Measurements from ENCODE around the gene FBLN5. TPM values are rescaled to one million over a fixed set of nuclear protein-coding genes. Genes with fewer than 3 reads are reported as not detected.

The FBLN5 gene
- total and polyA plus RNA-seq, 8 donors, result 20.1 to 151 (median 48.6) TPM

DNA sequence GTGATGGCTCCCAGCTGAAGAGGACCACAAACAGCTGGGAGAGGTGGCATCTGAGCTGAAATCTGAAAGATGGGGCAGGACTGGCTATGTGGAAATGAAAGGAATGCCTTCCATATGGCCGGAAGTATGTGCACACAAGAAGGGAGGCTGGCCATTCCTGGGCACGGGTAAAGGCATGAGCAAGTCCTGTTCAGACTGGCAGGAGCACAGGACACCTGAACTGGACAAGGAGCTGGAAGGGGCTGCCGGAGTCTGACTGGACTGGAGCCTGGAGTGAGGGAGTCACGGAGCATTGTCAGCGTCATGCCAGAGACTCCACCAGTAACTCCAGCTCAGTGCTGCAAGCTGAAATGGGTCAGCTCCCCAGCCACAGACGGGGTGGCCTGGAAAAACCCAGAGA, 68.3 kb downstream of the FBLN5 start:
- 74 to 91% (median 77%) methylated on average over 6 of the region's 6 CpGs for WGBS, 5 donors
- Histone ChIP-seq H3K27me3 (no peaks in the 10 kb centered on the region), H3K27ac (peak overlapping the region in 3 of 5 donors; percentile 68 to 77 (median 71)), H3K4me3 (no peak overlapping the region), H3K9me3 (no peaks in the 10 kb centered on the region), H3K36me3 (peaks cover 0 to 79% (median 28%) of the 10 kb centered on the region in 4 donors), H3K4me1 (peaks cover 11 to 62% (median 41%) of the 10 kb centered on the region in 4 donors)
- intact Hi-C loops (cut with DNase I; ENCODE audit: low total_unique reads), result no loop called here
- no peak for DNase-seq
- TF ChIP-seq, protein P1, sequence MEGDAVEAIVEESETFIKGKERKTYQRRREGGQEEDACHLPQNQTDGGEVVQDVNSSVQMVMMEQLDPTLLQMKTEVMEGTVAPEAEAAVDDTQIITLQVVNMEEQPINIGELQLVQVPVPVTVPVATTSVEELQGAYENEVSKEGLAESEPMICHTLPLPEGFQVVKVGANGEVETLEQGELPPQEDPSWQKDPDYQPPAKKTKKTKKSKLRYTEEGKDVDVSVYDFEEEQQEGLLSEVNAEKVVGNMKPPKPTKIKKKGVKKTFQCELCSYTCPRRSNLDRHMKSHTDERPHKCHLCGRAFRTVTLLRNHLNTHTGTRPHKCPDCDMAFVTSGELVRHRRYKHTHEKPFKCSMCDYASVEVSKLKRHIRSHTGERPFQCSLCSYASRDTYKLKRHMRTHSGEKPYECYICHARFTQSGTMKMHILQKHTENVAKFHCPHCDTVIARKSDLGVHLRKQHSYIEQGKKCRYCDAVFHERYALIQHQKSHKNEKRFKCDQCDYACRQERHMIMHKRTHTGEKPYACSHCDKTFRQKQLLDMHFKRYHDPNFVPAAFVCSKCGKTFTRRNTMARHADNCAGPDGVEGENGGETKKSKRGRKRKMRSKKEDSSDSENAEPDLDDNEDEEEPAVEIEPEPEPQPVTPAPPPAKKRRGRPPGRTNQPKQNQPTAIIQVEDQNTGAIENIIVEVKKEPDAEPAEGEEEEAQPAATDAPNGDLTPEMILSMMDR (IDR thresholded peaks at IDR 0.05), result no peak
- TF ChIP-seq EP300 (IDR thresholded peaks at IDR 0.05) (no peak), POLR2AphosphoS5 (IDR thresholded peaks at IDR 0.05) (no peak), POLR2A (IDR thresholded peaks at IDR 0.05) (no peak)

DNA sequence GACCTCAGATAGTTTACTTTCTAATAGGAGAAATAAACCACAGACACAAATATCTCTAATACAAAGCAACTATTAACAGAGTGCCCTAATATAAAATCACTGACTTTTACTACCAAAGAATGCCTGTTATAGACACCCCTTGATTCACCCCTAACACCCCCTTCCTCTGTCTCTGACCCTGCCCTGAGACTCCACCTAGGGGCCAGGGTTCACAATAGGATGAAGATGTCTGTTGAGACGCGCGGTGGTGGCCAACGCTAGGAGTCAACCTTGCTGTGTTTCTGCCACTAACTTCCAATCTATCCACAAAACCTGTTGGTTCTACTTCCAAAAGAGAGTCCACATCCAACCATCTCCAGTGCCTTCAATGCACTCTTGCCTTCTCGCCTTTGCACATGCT, 69.2 kb downstream of the FBLN5 start:
- H3K27ac ChIP-seq, result no peak overlapping the region
- WGBS, 5 donors, result 94 to 99% (median 99%) methylated on average over 5 of the region's 5 CpGs
- H3K36me3 ChIP-seq, result peaks cover 0 to 78% (median 32%) of the 10 kb centered on the region in 4 donors
- H3K27me3 ChIP-seq, result no peaks in the 10 kb centered on the region
- TF ChIP-seq EP300 (IDR thresholded peaks at IDR 0.05) (no peak), POLR2AphosphoS5 (IDR thresholded peaks at IDR 0.05) (no peak), POLR2A (IDR thresholded peaks at IDR 0.05) (no peak)
- TF ChIP-seq, protein P1 (IDR thresholded peaks at IDR 0.05), result no peak
- no peaks in the 10 kb centered on the region for H3K9me3 ChIP-seq
- H3K4me3 ChIP-seq, result no peak overlapping the region
- no peak for DNase-seq
- intact Hi-C loops (cut with DNase I; ENCODE audit: low total_unique reads), result no loop called here
- H3K4me1 ChIP-seq, result peaks cover 20 to 72% (median 50%) of the 10 kb centered on the region in 4 donors

DNA sequence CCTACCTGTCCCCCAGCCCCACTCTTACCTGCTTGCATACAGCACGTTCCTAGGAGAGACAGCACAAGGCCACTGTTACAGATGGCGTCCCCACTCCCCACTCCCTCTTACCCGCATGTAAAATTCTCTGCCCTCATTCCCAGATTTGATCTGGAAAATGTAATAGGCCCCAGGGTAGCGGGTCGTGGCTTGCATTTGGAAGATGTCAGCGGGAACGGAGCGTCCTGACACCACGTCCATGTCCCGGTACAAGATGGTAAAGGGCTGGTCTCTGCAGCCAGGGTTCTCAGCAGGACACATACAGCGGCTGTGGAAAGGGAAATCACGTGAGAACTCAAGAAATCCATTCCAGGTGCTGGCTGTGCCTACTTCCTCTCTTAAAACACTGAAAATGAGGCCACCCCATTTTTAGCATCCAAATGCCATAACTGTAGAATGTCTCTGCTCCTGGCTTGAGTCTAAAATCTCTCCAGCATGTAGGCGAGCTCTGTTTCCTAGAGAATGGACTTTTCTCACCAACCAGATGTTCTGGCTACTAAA, 70.0 kb downstream of the FBLN5 start:
- no peaks in the 10 kb centered on the region for H3K27me3 ChIP-seq
- intact Hi-C loops (cut with DNase I; ENCODE audit: low total_unique reads), result no loop called here

DNA sequence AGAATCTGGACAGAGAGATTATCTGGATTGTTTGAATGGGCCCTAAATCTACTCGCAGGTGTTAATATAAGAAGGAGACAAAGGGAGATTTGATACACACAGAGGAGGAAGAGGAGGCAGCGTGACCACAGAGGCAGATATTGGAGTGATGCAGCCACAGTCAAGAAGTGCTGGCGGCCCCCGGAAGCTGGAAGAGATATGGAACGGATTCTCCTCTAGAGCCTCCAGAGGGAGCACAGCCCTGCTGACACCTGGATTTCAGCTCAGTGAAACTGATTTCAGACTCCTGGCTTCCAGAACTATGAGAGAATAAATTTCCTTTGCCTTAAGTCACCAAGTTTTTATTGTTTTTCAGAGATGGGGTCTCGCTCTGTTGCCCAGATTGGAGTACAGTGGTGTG, 71.0 kb downstream of the FBLN5 start:
- Histone ChIP-seq H3K9me3 (no peaks in the 10 kb centered on the region), H3K4me3 (no peak overlapping the region), H3K36me3 (peaks cover 0 to 68% (median 29%) of the 10 kb centered on the region in 4 donors), H3K4me1 (peaks cover 38 to 76% (median 58%) of the 10 kb centered on the region in 4 donors), H3K27ac (peak overlapping the region in 1 of 5 donors; percentile 83), H3K27me3 (no peaks in the 10 kb centered on the region)
- intact Hi-C loops (cut with DNase I; ENCODE audit: low total_unique reads), result no loop called here
- no peak for DNase-seq
- TF ChIP-seq EP300 (IDR thresholded peaks at IDR 0.05), result no peak
- TF ChIP-seq, protein P1 (IDR thresholded peaks at IDR 0.05), result no peak
- no peak for TF ChIP-seq POLR2A (IDR thresholded peaks at IDR 0.05)
- TF ChIP-seq POLR2AphosphoS5 (IDR thresholded peaks at IDR 0.05), result no peak
- WGBS, 5 donors, result 80 to 89% (median 83%) methylated on average over 6 of the region's 6 CpGs

More for the DNA sequence above, 70.0 kb downstream of the FBLN5 start:
- H3K36me3 ChIP-seq, result peaks cover 0 to 74% (median 30%) of the 10 kb centered on the region in 4 donors
- no peak overlapping the region for H3K4me3 ChIP-seq
- TF ChIP-seq EP300 (IDR thresholded peaks at IDR 0.05) (no peak), POLR2AphosphoS5 (IDR thresholded peaks at IDR 0.05) (no peak), POLR2A (IDR thresholded peaks at IDR 0.05) (no peak)
- TF ChIP-seq, protein P1 (IDR thresholded peaks at IDR 0.05), result no peak
- H3K4me1 ChIP-seq, result peaks cover 29 to 73% (median 54%) of the 10 kb centered on the region in 4 donors
- WGBS, 5 donors, result 77 to 88% (median 84%) methylated on average over 12 to 13 of the region's 13 CpGs
- H3K9me3 ChIP-seq, result no peaks in the 10 kb centered on the region
- no peak overlapping the region for H3K27ac ChIP-seq
- no peak for DNase-seq
